CD4-positive, alpha-beta T cell (primary cell): ENCODE results near the gene ACACB. TPM values are rescaled to one million over a fixed set of nuclear protein-coding genes. Genes with fewer than 3 reads are reported as not detected.

Experiments
- ATAC-seq: fragments of 200-7000 bp; cut with Tn5 transposase; one replicate; pipeline ENCODE4 v1.10.0; 2022; ENCODE audit warnings: mild to moderate bottlenecking; ENCODE audit not compliant: poor library complexity
- CTCF ChIA-PET: fragments of 350-600 bp; sonication (Branson Sonifier 250); formaldehyde crosslinking; loops from one replicate; lab custom pipeline; 2021; ENCODE audit warnings: antibody characterized with exemption, inconsistent platforms; lab: Charles Lee
- POLR2A ChIA-PET: fragments of 350-600 bp; sonication (Branson Sonifier 250); formaldehyde crosslinking; loops from one replicate; lab custom pipeline; 2021; ENCODE audit warnings: antibody characterized with exemption, inconsistent platforms; lab: Charles Lee
- DNase-seq, 14 experiments: peaks; one replicate each; pipeline ENCODE4 v3.0.0-alpha.2; 2013 to 2020; ENCODE audit warnings: mixed read lengths in 2 of 14
- H3K27ac ChIP-seq, 2 donors: one replicate each; pipeline versions ENCODE4 v1.5.1 to v1.7.0; 2013; ENCODE audit warnings: low read length in 2 of 2, low read depth in 1 of 2, mild to moderate bottlenecking in 1 of 2
- H3K27me3 ChIP-seq, 2 experiments: 1 replicate in 1 of 2; 2 replicates in 1 of 2; pipeline versions ENCODE4 v1.6.1 to v1.7.0; 2013; ENCODE audit warnings: low read length in 2 of 2, control low read depth in 1 of 2, mild to moderate bottlenecking in 1 of 2, moderate library complexity in 1 of 2; ENCODE audit not compliant: insufficient read depth in 2 of 2, control insufficient read depth in 1 of 2
- H3K36me3 ChIP-seq: one replicate; pipeline ENCODE4 v1.6.1; 2013; ENCODE audit warnings: low read length, control low read depth; ENCODE audit not compliant: insufficient read depth
- H3K4me1 ChIP-seq: one replicate; pipeline ENCODE4 v1.6.1; 2013; ENCODE audit warnings: low read length, control low read depth; ENCODE audit not compliant: insufficient read depth
- H3K4me3 ChIP-seq: one replicate; pipeline ENCODE4 v1.5.1; 2013; ENCODE audit warnings: mild to moderate bottlenecking, low read length, moderate library complexity
- H3K9me3 ChIP-seq, 2 experiments: 1 replicate in 1 of 2; 2 replicates in 1 of 2; pipeline versions ENCODE4 v1.6.1 to v1.7.0; 2013; ENCODE audit warnings: low read length in 2 of 2, mild to moderate bottlenecking in 2 of 2, control low read depth in 1 of 2, moderate library complexity in 1 of 2; ENCODE audit not compliant: control insufficient read depth in 1 of 2, insufficient read depth in 1 of 2
- H3K27ac Mint-ChIP-seq: one replicate; pipeline ENCODE4 v1.8.0; 2020; ENCODE audit warnings: mixed read lengths
- H3K27me3 Mint-ChIP-seq: one replicate; pipeline ENCODE4 v1.8.0; 2021; ENCODE audit warnings: mixed read lengths
- H3K36me3 Mint-ChIP-seq: one replicate; pipeline ENCODE4 v1.8.0; 2021; ENCODE audit warnings: low read depth, mixed read lengths
- H3K4me1 Mint-ChIP-seq: one replicate; pipeline ENCODE4 v1.8.0; 2021; ENCODE audit warnings: low read depth, mixed read lengths
- H3K4me3 Mint-ChIP-seq: one replicate; pipeline ENCODE4 v1.8.0; 2020; ENCODE audit warnings: mild to moderate bottlenecking, mixed read lengths
- H3K9me3 Mint-ChIP-seq: one replicate; pipeline ENCODE4 v1.8.0; 2020; ENCODE audit warnings: mixed read lengths
- CTCF ChIP-seq: fragments of 200-600 bp; IDR thresholded peaks from one replicate; pipeline ENCODE4 v1.8.0; 2022; ENCODE audit warnings: antibody characterized with exemption, mild to moderate bottlenecking
- intact Hi-C, 2 experiments: fragments of 100-400 bp; cut with DNase I in 1 of 2; cut with micrococcal nuclease in 1 of 2; formaldehyde crosslinking; loops; one replicate each; pipeline versions ENCODE4 v1.15.1 to v1.9.0; 2023 to 2025; cut with DNase I, micrococcal nuclease
- total RNA-seq, 174 experiments: library from RNA in 2 of 174; stranded (reverse) in 2 of 174; gene quantifications; one replicate each; pipeline ENCODE4 v1.2.3 and lab custom pipeline; 2021 to 2026

ACACB gene
- total RNA-seq, 2 experiments from 2014 or later = 30.3 to 32.2 TPM

GRCh38 chr12:109236257-109236656 lies 119.9 kb downstream of the ACACB start:
- H3K4me3 ChIP-seq = no peak overlapping the region
- H3K4me1 ChIP-seq = no peaks in the 10 kb centered on the region
- Mint-ChIP-seq H3K4me1 (no peaks in the 10 kb centered on the region), H3K36me3 (peaks cover 87% of the 10 kb centered on the region), H3K9me3 (no peaks in the 10 kb centered on the region), H3K27ac (no peak overlapping the region), H3K4me3 (no peak overlapping the region), H3K27me3 (no peaks in the 10 kb centered on the region)
- DNase-seq (no peak), ATAC-seq (no peak)
- H3K9me3 ChIP-seq = no peaks in the 10 kb centered on the region
- ChIA-PET CTCF (no interaction called here), POLR2A (no interaction called here)
- no peak for TF ChIP-seq CTCF
- H3K27me3 ChIP-seq = no peaks in the 10 kb centered on the region
- H3K36me3 ChIP-seq = peaks cover 29% of the 10 kb centered on the region
- H3K27ac ChIP-seq = no peak overlapping the region
- intact Hi-C loops = no loop called here

GRCh38 chr12:109239179-109239578 lies 122.8 kb downstream of the ACACB start:
- H3K4me3 ChIP-seq = no peak overlapping the region
- H3K4me1 ChIP-seq = no peaks in the 10 kb centered on the region
- no peaks in the 10 kb centered on the region for H3K27me3 ChIP-seq
- peaks cover 84% of the 10 kb centered on the region for H3K36me3 Mint-ChIP-seq
- DNase-seq = no peak
- ChIA-PET CTCF (no interaction called here), POLR2A (no interaction called here)
- H3K27ac Mint-ChIP-seq = no peak overlapping the region
- H3K4me1 Mint-ChIP-seq = no peaks in the 10 kb centered on the region
- no peak for TF ChIP-seq CTCF
- H3K9me3 Mint-ChIP-seq = no peaks in the 10 kb centered on the region
- H3K27me3 Mint-ChIP-seq = no peaks in the 10 kb centered on the region
- intact Hi-C loops = no loop called here
- peaks cover 29% of the 10 kb centered on the region for H3K36me3 ChIP-seq
- H3K4me3 Mint-ChIP-seq = no peak overlapping the region
- H3K27ac ChIP-seq = no peak overlapping the region
- no peaks in the 10 kb centered on the region for H3K9me3 ChIP-seq
- ATAC-seq = no peak

DNA sequence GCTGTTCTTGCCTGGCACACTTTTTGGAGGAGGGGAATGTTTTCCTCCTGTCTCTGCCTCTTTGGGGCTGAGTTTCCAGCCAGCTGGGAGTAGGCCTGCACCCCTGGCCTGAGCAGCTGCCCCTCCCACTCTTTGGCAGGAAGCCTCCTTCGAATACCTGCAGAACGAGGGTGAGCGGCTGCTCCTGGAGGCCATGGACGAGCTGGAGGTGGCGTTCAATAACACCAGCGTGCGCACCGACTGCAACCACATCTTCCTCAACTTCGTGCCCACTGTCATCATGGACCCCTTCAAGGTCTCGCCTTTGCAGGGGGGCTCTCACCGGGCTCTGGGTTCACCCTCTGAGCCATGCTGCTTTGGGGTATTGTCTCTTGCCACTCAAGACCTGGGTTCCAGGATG lies 123.3 kb downstream of the ACACB start:
- H3K4me3 Mint-ChIP-seq = no peak overlapping the region
- Histone ChIP-seq H3K36me3 (peaks cover 29% of the 10 kb centered on the region), H3K4me3 (no peak overlapping the region), H3K27ac (no peak overlapping the region), H3K9me3 (no peaks in the 10 kb centered on the region), H3K27me3 (no peaks in the 10 kb centered on the region), H3K4me1 (no peaks in the 10 kb centered on the region)
- no peaks in the 10 kb centered on the region for H3K4me1 Mint-ChIP-seq
- no peak for ATAC-seq
- intact Hi-C loops = no loop called here
- ChIA-PET CTCF (no interaction called here), POLR2A (no interaction called here)
- no peak for TF ChIP-seq CTCF
- no peak overlapping the region for H3K27ac Mint-ChIP-seq
- H3K9me3 Mint-ChIP-seq = no peaks in the 10 kb centered on the region
- no peak for DNase-seq
- no peaks in the 10 kb centered on the region for H3K27me3 Mint-ChIP-seq
- peaks cover 81% of the 10 kb centered on the region for H3K36me3 Mint-ChIP-seq
